ENCODE measurements around the gene UBE3C. TPM values are rescaled to one million over a fixed set of nuclear protein-coding genes. Genes with fewer than 3 reads are reported as not detected.

UBE3C gene
- total RNA-seq, 1 donor from 2014 or later, result 65.3 TPM

GRCh38 chr7:157299613-157300368 lies 161.1 kb downstream of the UBE3C start:
- ChIA-PET CTCF (no interaction called here), POLR2A (no interaction called here)
- H3K9me3 Mint-ChIP-seq, result no peaks in the 10 kb centered on the region
- no peak overlapping the region for H3K27ac Mint-ChIP-seq
- ATAC-seq (ENCODE audit: low read depth) (no peak), DNase-seq (no peak)
- no peak overlapping the region for H3K4me3 Mint-ChIP-seq
- H3K27me3 Mint-ChIP-seq, result peaks cover 2% of the 10 kb centered on the region
- intact Hi-C loops (cut with micrococcal nuclease), result loop anchor here (5.0 kb wide), 1 partner anchor 162 kb away; the partner anchor contains the start of gene UBE3C
- H3K4me1 Mint-ChIP-seq, result peaks cover 19% of the 10 kb centered on the region
- no peaks in the 10 kb centered on the region for H3K36me3 Mint-ChIP-seq (ENCODE audit: low read depth)
- no peak for TF ChIP-seq CTCF (IDR thresholded peaks at IDR 0.05)

- ATAC-seq (ENCODE audit: low read depth) (no peak), DNase-seq (no peak)
- ChIA-PET CTCF (no interaction called here), POLR2A (no interaction called here)
- TF ChIP-seq CTCF (IDR thresholded peaks at IDR 0.05), result no peak
- H3K27me3 Mint-ChIP-seq, result no peaks in the 10 kb centered on the region
- no peaks in the 10 kb centered on the region for H3K36me3 Mint-ChIP-seq (ENCODE audit: low read depth)
- H3K4me3 Mint-ChIP-seq, result no peak overlapping the region
- H3K27ac Mint-ChIP-seq, result no peak overlapping the region
- intact Hi-C loops (cut with micrococcal nuclease), result loop anchor here (5.0 kb wide), 1 partner anchor 163 kb away; the partner anchor contains the start of gene UBE3C
- H3K4me1 Mint-ChIP-seq, result peaks cover 19% of the 10 kb centered on the region
- H3K9me3 Mint-ChIP-seq, result no peaks in the 10 kb centered on the region
Measured at GRCh38 chr7:157300369-157300825, 161.7 kb downstream of the UBE3C start.

GRCh38 chr7:157301610-157302120 lies 162.9 kb downstream of the UBE3C start:
- no peaks in the 10 kb centered on the region for H3K9me3 Mint-ChIP-seq
- no peaks in the 10 kb centered on the region for H3K36me3 Mint-ChIP-seq (ENCODE audit: low read depth)
- H3K27me3 Mint-ChIP-seq, result no peaks in the 10 kb centered on the region
- H3K4me1 Mint-ChIP-seq, result peaks cover 19% of the 10 kb centered on the region
- ChIA-PET POLR2A (interaction anchor here (0.6 to 1.8 kb wide), 4 partner anchors 33 to 47 kb away, joined by 4 to 13 read pairs (median 6); partner anchors contain the start of gene DNAJB6), CTCF (no interaction called here)
- intact Hi-C loops (cut with micrococcal nuclease), result loop anchor here (1.0 to 5.0 kb wide), 4 partner anchors 28 to 164 kb away; partner anchors contain the start of gene UBE3C
- DNase-seq, result no peak
- no peak for TF ChIP-seq CTCF (IDR thresholded peaks at IDR 0.05)
- peak overlapping the region; percentile 78 for H3K4me3 Mint-ChIP-seq
- H3K27ac Mint-ChIP-seq, result peak overlapping the region; percentile 87
- no peak for ATAC-seq (ENCODE audit: low read depth)

- no peaks in the 10 kb centered on the region for H3K27me3 Mint-ChIP-seq
- H3K4me3 Mint-ChIP-seq, result no peak overlapping the region
- DNase-seq (no peak), ATAC-seq (ENCODE audit: low read depth) (no peak)
- CTCF ChIA-PET, result no interaction called here
- POLR2A ChIA-PET, result no interaction called here
- no peak overlapping the region for H3K27ac Mint-ChIP-seq
- no peak for TF ChIP-seq CTCF (IDR thresholded peaks at IDR 0.05)
- H3K4me1 Mint-ChIP-seq, result peaks cover 10% of the 10 kb centered on the region
- no peaks in the 10 kb centered on the region for H3K36me3 Mint-ChIP-seq (ENCODE audit: low read depth)
- intact Hi-C loops (cut with micrococcal nuclease), result no loop called here
- no peaks in the 10 kb centered on the region for H3K9me3 Mint-ChIP-seq
Measured at GRCh38 chr7:157306846-157307838, 168.4 kb downstream of the UBE3C start.

Data from activated B cell treated with CpG ODN at 0.5 μM for 24 hours (primary cell).